Globus pallidus (tissue), 1 donor: Measurements from ENCODE around the gene RASL10A.
A peak's percentile ranks its signal among the peaks of the same experiment; 100 is the strongest.

Experiments
- DNase-seq: peaks from one replicate; pipeline ENCODE4 v3.0.0-alpha.2; 2015; ENCODE audit warnings: low spot score

RASL10A gene

GRCh38 chr22:29268511-29269229, 46.8 kb downstream of the RASL10A start:
- DNase-seq: peak; percentile 73

GRCh38 chr22:29267858-29268510, 47.5 kb downstream of the RASL10A start, which contains the start of the genes EWSR1 and RHBDD3:
Gene EWSR1, plus strand, starts transcription at chr22:29268268. Its CDS starts 69 bp downstream, at chr22:29268337.
Gene RHBDD3, minus strand, starts transcription at chr22:29267981. Its CDS starts 2,355 bp downstream, at chr22:29265626.
- DNase-seq: peak; percentile 94

- DNase-seq: no peak
Measured at GRCh38 chr22:29267462-29267857, 48.0 kb downstream of the RASL10A start.

GRCh38 chr22:29266564-29267461, 48.7 kb downstream of the RASL10A start:
- no peak for DNase-seq

GRCh38 chr22:29265929-29266328, 49.6 kb downstream of the RASL10A start:
- no peak for DNase-seq

GRCh38 chr22:29265305-29265704, 50.2 kb downstream of the RASL10A start:
- no peak for DNase-seq

GRCh38 chr22:29263791-29264276, 51.7 kb downstream of the RASL10A start:
- DNase-seq: no peak
